WTC11 (cell line): Measurements from ENCODE around the gene EZR.

ENCODE experiments used
- ATF1 ChIP-seq: sonication (generic); formaldehyde crosslinking; IDR thresholded peaks from 2 replicates; pipeline ENCODE4 v1.8.1; 2023; ENCODE audit warnings: mild to moderate bottlenecking, moderate library complexity, missing genetic modification reagents
- CREM ChIP-seq: sonication (generic); formaldehyde crosslinking; IDR thresholded peaks from 2 replicates; pipeline ENCODE4 v1.8.1; 2022; ENCODE audit warnings: mild to moderate bottlenecking, missing genetic modification reagents, moderate library complexity
- PREB ChIP-seq: sonication (generic); formaldehyde crosslinking; IDR thresholded peaks from 2 replicates; pipeline ENCODE4 v1.8.1; 2022; ENCODE audit warnings: mild to moderate bottlenecking, missing genetic modification reagents, moderate library complexity, borderline replicate concordance
- TP53 ChIP-seq: sonication (generic); formaldehyde crosslinking; IDR thresholded peaks from 2 replicates; pipeline ENCODE4 v1.8.1; 2023; ENCODE audit warnings: mild to moderate bottlenecking, missing genetic modification reagents
- USF2 ChIP-seq: sonication (generic); formaldehyde crosslinking; IDR thresholded peaks from 2 replicates; pipeline ENCODE4 v1.8.1; 2023; ENCODE audit warnings: mild to moderate bottlenecking, missing genetic modification reagents, moderate library complexity
- ZNF121 ChIP-seq: sonication (generic); formaldehyde crosslinking; IDR thresholded peaks from 2 replicates; pipeline ENCODE4 v1.8.0; 2023; ENCODE audit warnings: missing genetic modification reagents
- ZNF263 ChIP-seq: sonication (generic); formaldehyde crosslinking; IDR thresholded peaks from 2 replicates; pipeline ENCODE4 v1.8.1; 2022; ENCODE audit warnings: low read depth, mild to moderate bottlenecking, moderate library complexity, missing genetic modification reagents
- ZSCAN18 ChIP-seq: fragments of 250-450 bp; sonication (Bioruptor Pico); IDR thresholded peaks from 2 replicates; pipeline ENCODE4 v2.1.2; 2022; ENCODE audit warnings: mild to moderate bottlenecking, moderate library complexity
- TF ChIP-seq, protein P1 (sequence below): fragments of 200-600 bp; IDR thresholded peaks from 2 replicates; pipeline ENCODE4 v1.8.0; 2022; ENCODE audit warnings: antibody characterized with exemption
- TF ChIP-seq, protein P2 (sequence below): sonication (generic); formaldehyde crosslinking; IDR thresholded peaks from 2 replicates; pipeline ENCODE4 v1.8.0; 2022; ENCODE audit warnings: mild to moderate bottlenecking, missing genetic modification reagents
- TF ChIP-seq, protein P3 (sequence below): sonication (generic); formaldehyde crosslinking; IDR thresholded peaks from 2 replicates; pipeline ENCODE4 v1.8.0; 2023; ENCODE audit warnings: mild to moderate bottlenecking, missing genetic modification reagents
- TF ChIP-seq, protein P4 (sequence below): sonication (generic); formaldehyde crosslinking; conservative IDR thresholded peaks from 2 replicates; pipeline ENCODE4 v1.8.1; 2022; ENCODE audit warnings: mild to moderate bottlenecking, missing genetic modification reagents

DNA sequence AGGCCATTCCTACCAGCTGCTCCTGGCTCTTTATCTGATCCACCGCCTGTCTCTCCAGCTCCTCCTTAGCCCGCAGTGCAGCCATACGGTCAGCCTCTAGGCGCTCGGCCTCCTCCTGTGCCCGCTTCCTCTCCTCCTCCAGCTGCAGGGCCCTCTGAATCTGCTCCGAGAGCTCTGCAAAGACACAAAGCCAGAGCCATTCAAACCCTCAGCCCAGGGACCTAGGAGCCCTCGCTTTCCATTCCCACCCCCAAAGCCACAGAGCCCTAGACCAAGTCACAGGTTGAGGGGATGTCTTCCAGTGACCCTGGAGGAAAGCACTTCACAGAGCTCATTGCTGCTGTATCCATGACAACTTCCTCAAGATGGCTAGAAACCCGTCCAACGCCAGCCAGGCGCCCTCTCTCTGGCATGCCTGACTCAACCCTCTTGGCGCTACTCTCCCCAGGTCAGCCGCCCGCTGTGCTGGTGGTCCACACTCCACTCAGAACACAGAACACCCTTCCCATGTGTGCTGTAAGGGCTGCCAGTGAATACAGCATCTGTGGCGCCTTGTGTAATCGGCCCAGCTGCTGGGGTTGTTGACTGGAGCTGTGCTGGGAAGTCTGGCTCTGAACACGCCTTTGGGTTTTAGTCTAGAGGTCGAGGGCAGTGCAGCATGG lies 49.3 kb downstream of the EZR start:
- TF ChIP-seq CREM (no peak), ZNF121 (CRISPR knock-in tag) (no peak), PREB (CRISPR knock-in tag) (no peak), USF2 (CRISPR knock-in tag) (no peak), ZNF263 (CRISPR knock-in tag) (no peak), ZSCAN18 (CRISPR knock-in tag) (no peak), ATF1 (CRISPR knock-in tag) (no peak), TP53 (CRISPR knock-in tag) (no peak)
- TF ChIP-seq, protein P1, sequence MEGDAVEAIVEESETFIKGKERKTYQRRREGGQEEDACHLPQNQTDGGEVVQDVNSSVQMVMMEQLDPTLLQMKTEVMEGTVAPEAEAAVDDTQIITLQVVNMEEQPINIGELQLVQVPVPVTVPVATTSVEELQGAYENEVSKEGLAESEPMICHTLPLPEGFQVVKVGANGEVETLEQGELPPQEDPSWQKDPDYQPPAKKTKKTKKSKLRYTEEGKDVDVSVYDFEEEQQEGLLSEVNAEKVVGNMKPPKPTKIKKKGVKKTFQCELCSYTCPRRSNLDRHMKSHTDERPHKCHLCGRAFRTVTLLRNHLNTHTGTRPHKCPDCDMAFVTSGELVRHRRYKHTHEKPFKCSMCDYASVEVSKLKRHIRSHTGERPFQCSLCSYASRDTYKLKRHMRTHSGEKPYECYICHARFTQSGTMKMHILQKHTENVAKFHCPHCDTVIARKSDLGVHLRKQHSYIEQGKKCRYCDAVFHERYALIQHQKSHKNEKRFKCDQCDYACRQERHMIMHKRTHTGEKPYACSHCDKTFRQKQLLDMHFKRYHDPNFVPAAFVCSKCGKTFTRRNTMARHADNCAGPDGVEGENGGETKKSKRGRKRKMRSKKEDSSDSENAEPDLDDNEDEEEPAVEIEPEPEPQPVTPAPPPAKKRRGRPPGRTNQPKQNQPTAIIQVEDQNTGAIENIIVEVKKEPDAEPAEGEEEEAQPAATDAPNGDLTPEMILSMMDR, result no peak
- TF ChIP-seq, protein P2, sequence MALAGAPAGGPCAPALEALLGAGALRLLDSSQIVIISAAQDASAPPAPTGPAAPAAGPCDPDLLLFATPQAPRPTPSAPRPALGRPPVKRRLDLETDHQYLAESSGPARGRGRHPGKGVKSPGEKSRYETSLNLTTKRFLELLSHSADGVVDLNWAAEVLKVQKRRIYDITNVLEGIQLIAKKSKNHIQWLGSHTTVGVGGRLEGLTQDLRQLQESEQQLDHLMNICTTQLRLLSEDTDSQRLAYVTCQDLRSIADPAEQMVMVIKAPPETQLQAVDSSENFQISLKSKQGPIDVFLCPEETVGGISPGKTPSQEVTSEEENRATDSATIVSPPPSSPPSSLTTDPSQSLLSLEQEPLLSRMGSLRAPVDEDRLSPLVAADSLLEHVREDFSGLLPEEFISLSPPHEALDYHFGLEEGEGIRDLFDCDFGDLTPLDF (CRISPR knock-in tag), result no peak
- TF ChIP-seq, protein P3, sequence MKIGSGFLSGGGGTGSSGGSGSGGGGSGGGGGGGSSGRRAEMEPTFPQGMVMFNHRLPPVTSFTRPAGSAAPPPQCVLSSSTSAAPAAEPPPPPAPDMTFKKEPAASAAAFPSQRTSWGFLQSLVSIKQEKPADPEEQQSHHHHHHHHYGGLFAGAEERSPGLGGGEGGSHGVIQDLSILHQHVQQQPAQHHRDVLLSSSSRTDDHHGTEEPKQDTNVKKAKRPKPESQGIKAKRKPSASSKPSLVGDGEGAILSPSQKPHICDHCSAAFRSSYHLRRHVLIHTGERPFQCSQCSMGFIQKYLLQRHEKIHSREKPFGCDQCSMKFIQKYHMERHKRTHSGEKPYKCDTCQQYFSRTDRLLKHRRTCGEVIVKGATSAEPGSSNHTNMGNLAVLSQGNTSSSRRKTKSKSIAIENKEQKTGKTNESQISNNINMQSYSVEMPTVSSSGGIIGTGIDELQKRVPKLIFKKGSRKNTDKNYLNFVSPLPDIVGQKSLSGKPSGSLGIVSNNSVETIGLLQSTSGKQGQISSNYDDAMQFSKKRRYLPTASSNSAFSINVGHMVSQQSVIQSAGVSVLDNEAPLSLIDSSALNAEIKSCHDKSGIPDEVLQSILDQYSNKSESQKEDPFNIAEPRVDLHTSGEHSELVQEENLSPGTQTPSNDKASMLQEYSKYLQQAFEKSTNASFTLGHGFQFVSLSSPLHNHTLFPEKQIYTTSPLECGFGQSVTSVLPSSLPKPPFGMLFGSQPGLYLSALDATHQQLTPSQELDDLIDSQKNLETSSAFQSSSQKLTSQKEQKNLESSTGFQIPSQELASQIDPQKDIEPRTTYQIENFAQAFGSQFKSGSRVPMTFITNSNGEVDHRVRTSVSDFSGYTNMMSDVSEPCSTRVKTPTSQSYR (CRISPR knock-in tag), result no peak
- TF ChIP-seq, protein P4, sequence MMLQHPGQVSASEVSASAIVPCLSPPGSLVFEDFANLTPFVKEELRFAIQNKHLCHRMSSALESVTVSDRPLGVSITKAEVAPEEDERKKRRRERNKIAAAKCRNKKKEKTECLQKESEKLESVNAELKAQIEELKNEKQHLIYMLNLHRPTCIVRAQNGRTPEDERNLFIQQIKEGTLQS (CRISPR knock-in tag), result no peak
